Sigmoid colon (tissue), 7 donors: ENCODE results near the gene ZDHHC11B. TPM values are rescaled to one million over a fixed set of nuclear protein-coding genes. Genes with fewer than 3 reads are reported as not detected.
"Not testable (repeated sequence)": the region's sequence is repeated elsewhere in the genome, so short reads cannot be mapped to it uniquely, and the experiment has no call there.

Experiments used
- DNase-seq: peaks from one replicate; pipeline ENCODE4 v3.0.0-alpha.2; 2019
- H3K27ac ChIP-seq, 4 donors: fragments of 200-600 bp; sonication (generic); one replicate each; pipeline ENCODE4 v1.5.1; 2016 to 2019; ENCODE audit warnings: mild to moderate bottlenecking in 1 of 4
- H3K27me3 ChIP-seq, 3 donors: fragments of 200-600 bp; sonication (generic); one replicate each; pipeline ENCODE4 v1.5.1; 2019; ENCODE audit warnings: mild to moderate bottlenecking in 1 of 3
- H3K36me3 ChIP-seq, 4 donors: fragments of 200-600 bp; sonication (generic); one replicate each; pipeline ENCODE4 v1.5.1; 2016 to 2019
- H3K4me1 ChIP-seq, 4 donors: fragments of 200-600 bp; sonication (generic); one replicate each; pipeline ENCODE4 v1.5.1; 2017 to 2019
- H3K4me3 ChIP-seq, 4 donors: fragments of 200-600 bp; sonication (generic); one replicate each; pipeline ENCODE4 v1.5.1; 2017 to 2019; ENCODE audit warnings: mild to moderate bottlenecking in 2 of 4, moderate library complexity in 1 of 4
- H3K9me3 ChIP-seq, 4 donors: fragments of 200-600 bp in 3 of 4; sonication (generic) in 3 of 4; one replicate each; pipeline versions ENCODE4 v1.5.1 to v1.6.1; 2013 to 2019
- EP300 ChIP-seq, 4 donors: sonication (generic); formaldehyde crosslinking; IDR thresholded peaks; one replicate each; pipeline ENCODE4 v1.6.1; 2017; ENCODE audit warnings: antibody characterized with exemption in 4 of 4
- POLR2A ChIP-seq, 2 donors: fragments of 450-650 bp; IDR thresholded peaks; one replicate each; pipeline ENCODE4 v1.6.1; 2016; ENCODE audit warnings: antibody characterized with exemption in 2 of 2, mild to moderate bottlenecking in 2 of 2, moderate library complexity in 2 of 2
- POLR2AphosphoS5 ChIP-seq, 4 donors: sonication (generic); formaldehyde crosslinking; IDR thresholded peaks; one replicate each; pipeline ENCODE4 v1.6.1; 2017; ENCODE audit warnings: antibody characterized with exemption in 4 of 4
- WGBS, 2 donors: extraction: QIAGEN DNeasy Blood & Tissue Kit; methylation state at CpG; one replicate each; pipeline ENCODE4 v1.1.7; 2013; 5-methylcytosine and 5-hydroxymethylcytosine counted together
- intact Hi-C: fragments of 100-400 bp; cut with DNase I; formaldehyde crosslinking; loops from one replicate; pipeline ENCODE4 v1.15.1; 2023
- polyA plus RNA-seq, 3 donors: library from polyadenylated mRNA; stranded (reverse); fragments of 200-250 nt; gene quantifications; one replicate each; pipeline ENCODE4 v1.2.3, GENCODE V29; 2013
- total RNA-seq, 4 donors: library from RNA; depleted of rRNA; stranded (reverse); fragments of >200 nt; gene quantifications; one replicate each; pipeline ENCODE4 v1.1.0, GENCODE V29; 2016
- TF ChIP-seq, protein P1 (sequence below), 4 experiments: fragments of 450-650 bp in 3 of 4; fragments of 200-600 bp in 1 of 4; IDR thresholded peaks; one replicate each; pipeline ENCODE4 v1.5.1; 2016 to 2019; ENCODE audit warnings: antibody characterized with exemption in 4 of 4, mild to moderate bottlenecking in 3 of 4, moderate library complexity in 2 of 4
- donor health status: healthy with polysubstance abuse.
- donor health status: Bipolar disorder and iron deficiency.
- donor health status: healthy.

The ZDHHC11B gene, protein sequence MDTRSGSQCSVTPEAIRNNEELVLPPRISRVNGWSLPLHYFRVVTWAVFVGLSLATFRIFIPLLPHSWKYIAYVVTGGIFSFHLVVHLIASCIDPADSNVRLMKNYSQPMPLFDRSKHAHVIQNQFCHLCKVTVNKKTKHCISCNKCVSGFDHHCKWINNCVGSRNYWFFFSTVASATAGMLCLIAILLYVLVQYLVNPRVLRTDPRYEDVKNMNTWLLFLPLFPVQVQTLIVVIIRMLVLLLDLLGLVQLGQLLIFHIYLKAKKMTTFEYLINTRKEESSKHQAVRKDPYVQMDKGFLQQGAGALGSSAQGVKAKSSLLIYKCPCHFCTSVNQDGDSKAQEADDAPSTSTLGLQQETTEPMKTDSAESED
- total RNA-seq: 10 to 100 TPM in 1 of 4 donors, 1 to 10 TPM in 2, under 1 TPM in 1; 0.71 to 12.7 (median 2.4) TPM
- 1 to 10 TPM in 1 of 3 donors, under 1 TPM in 1, not detected in 1; 0.46 to 2.0 TPM for polyA plus RNA-seq

DNA sequence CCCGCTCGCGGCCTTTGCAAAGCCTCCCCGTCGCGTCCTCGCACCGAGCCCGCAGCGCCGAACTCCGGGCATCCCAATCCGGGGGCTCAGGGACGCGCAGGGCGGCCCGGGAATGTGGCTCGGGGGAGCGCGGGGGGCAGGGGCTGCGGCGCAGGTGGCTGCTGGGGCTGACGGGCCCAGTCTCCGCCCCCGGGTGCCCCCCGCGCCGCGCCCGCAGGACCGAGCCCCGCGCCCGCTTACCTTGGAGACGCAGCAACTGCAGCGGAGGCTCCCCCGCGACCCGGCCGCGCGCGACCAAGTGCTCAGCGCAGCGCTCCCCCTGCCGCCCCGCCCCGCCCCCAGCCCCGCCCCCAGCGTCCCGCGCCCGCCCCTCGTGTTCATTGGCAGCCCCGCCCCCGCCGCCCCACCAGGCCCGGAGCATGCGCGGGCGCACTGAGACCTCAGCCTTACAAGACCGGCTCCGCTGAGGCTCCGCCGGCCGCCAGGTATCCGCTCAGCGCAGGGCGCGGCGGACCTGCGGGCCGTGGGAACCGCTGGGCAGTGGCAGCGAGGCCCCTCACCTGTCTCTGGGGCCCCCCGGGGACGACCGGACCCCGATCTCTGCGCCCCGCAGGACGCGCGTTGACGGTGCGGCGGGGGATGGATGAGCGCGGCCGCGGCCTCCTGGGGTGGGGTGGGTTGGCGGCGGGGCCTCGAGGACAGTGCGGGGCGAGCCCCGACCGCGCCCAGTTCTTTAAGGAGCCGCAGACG, at the start of gene ZDHHC11B:
Gene ZDHHC11B (minus strand): TSS at position 302 of the 750 bp plus-strand sequence. CDS start 17,810 bp downstream, outside the sequence.
- Histone ChIP-seq H3K4me1 (peaks cover 0 to 26% (median 14%) of the 10 kb centered on the region in 4 donors), H3K4me3 (peak within 1 kb of the TSS; percentile 44 to 75 (median 62)), H3K27ac (peak within 1 kb of the TSS; percentile 65 to 80 (median 72))
- not testable (repeated sequence) for H3K27me3 ChIP-seq, H3K9me3 ChIP-seq, H3K36me3 ChIP-seq
- peak in 3 of 4 donors; percentile 20 to 88 (median 27) for TF ChIP-seq POLR2AphosphoS5 (IDR thresholded peaks at IDR 0.05)
- peak; percentile 97 for DNase-seq
- 0% methylated on average over 51 to 101 of the region's 101 CpGs for WGBS, 2 donors
- intact Hi-C loops: loop anchor here (2.0 to 5.0 kb wide), 2 partner anchors 108 to 112 kb away; partner anchors contain the start of genes BRD9 and TRIP13

DNA sequence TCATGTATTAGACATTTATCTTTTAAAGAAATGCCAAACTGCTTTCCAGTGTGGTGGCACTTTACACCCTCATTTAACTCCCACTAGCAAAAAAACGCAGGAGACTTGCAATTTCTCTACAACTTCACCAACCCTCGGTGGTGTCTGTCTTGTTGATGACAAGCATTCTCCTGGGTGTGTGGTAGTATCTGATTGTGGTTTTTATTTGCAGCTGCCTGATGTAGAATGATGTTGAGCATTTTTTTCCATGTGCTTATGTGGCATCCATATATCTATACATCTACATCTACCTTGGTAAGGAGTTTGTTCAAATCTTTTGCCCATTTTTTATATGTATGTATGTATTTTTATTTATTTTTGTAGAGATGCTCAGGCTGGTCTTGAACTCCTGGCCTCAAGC, 49.5 kb upstream of the ZDHHC11B start:
- H3K36me3 ChIP-seq, H3K4me3 ChIP-seq, H3K9me3 ChIP-seq, H3K4me1 ChIP-seq, H3K27ac ChIP-seq, DNase-seq, intact Hi-C loops, H3K27me3 ChIP-seq: not testable (repeated sequence)
- 58 to 77% methylated on average over 2 of the region's 2 CpGs for WGBS, 2 donors

DNA sequence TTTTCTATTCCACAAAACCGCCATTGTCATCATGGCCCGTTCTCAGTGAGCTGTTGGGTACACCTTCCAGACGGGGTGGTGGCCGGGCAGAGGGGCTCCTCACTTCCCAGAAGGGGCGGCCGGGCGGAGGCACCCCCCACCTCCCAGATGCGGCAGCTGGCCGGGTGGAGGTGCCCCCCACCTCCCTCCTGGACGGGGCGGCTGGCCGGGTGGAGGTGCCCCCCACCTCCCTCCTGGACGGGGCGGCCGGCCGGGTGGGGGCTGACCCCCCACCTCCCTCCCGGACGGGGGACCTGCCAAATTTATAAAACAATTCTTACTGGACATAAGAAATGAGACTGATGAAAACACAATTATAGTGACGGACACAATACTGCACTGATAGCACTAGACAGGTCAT, 43.7 kb upstream of the ZDHHC11B start:
- H3K9me3 ChIP-seq, H3K4me3 ChIP-seq, H3K4me1 ChIP-seq, intact Hi-C loops, H3K27ac ChIP-seq, H3K27me3 ChIP-seq, H3K36me3 ChIP-seq, DNase-seq: not testable (repeated sequence)
- WGBS, 2 donors: 94 to 96% methylated on average over 17 to 18 of the region's 19 CpGs

DNA sequence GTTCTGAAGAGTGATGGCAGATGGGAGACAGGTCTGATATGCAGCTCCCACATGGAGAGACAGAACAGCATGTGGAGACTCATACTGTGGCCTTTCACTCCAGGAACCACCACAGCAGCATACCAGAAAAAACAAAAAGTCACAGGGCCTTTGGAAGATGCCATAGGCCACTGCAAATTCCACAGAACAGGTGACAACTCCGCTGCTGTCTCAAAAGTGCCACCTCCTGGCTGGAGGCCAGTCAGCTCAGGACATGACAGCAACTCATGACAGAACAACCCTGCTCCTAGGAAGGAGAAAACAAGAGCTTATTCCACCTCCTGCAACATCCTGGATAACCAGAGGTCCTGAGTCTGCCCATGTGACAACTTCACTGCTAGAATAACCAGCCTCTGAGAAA, 41.0 kb upstream of the ZDHHC11B start:
- DNase-seq, H3K9me3 ChIP-seq, H3K4me3 ChIP-seq, H3K36me3 ChIP-seq, H3K27me3 ChIP-seq, intact Hi-C loops, H3K27ac ChIP-seq, H3K4me1 ChIP-seq: not testable (repeated sequence)
- WGBS, 2 donors: 0 to 62% methylated on average over 1 of the region's 1 CpG

DNA sequence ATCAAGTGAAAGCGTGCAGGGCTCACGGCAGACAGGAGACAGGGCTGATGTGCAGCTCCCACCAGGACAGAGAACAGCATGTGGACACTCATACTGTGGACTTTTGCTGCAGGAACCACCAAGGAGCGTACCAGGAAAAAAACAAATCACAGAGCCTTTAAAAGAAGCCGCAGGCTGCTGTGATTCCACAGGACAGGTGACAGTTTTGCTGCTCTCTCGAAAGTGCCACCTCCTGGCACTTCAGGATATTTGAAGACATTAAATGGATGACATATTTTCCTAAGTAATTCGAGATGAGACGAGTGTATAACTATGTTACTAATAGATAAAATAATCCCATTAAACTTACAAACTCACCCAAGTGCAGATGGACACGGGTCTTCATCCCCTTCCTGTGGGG, 37.0 kb upstream of the ZDHHC11B start:
- intact Hi-C loops: no loop called here
- Histone ChIP-seq H3K36me3 (no peaks in the 10 kb centered on the region), H3K27ac (no peak overlapping the region), H3K9me3 (no peaks in the 10 kb centered on the region), H3K27me3 (no peaks in the 10 kb centered on the region), H3K4me1 (no peaks in the 10 kb centered on the region), H3K4me3 (no peak overlapping the region)
- TF ChIP-seq, protein P1, sequence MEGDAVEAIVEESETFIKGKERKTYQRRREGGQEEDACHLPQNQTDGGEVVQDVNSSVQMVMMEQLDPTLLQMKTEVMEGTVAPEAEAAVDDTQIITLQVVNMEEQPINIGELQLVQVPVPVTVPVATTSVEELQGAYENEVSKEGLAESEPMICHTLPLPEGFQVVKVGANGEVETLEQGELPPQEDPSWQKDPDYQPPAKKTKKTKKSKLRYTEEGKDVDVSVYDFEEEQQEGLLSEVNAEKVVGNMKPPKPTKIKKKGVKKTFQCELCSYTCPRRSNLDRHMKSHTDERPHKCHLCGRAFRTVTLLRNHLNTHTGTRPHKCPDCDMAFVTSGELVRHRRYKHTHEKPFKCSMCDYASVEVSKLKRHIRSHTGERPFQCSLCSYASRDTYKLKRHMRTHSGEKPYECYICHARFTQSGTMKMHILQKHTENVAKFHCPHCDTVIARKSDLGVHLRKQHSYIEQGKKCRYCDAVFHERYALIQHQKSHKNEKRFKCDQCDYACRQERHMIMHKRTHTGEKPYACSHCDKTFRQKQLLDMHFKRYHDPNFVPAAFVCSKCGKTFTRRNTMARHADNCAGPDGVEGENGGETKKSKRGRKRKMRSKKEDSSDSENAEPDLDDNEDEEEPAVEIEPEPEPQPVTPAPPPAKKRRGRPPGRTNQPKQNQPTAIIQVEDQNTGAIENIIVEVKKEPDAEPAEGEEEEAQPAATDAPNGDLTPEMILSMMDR (IDR thresholded peaks at IDR 0.05): no peak
- no peak for TF ChIP-seq POLR2A (IDR thresholded peaks at IDR 0.05)
- no peak for TF ChIP-seq POLR2AphosphoS5 (IDR thresholded peaks at IDR 0.05)
- no peak for TF ChIP-seq EP300 (IDR thresholded peaks at IDR 0.05)
- WGBS, 2 donors: 78% methylated on average over 8 of the region's 8 CpGs; no CpG with 5 or more reads in 1 of the 2 donors
- no peak for DNase-seq

DNA sequence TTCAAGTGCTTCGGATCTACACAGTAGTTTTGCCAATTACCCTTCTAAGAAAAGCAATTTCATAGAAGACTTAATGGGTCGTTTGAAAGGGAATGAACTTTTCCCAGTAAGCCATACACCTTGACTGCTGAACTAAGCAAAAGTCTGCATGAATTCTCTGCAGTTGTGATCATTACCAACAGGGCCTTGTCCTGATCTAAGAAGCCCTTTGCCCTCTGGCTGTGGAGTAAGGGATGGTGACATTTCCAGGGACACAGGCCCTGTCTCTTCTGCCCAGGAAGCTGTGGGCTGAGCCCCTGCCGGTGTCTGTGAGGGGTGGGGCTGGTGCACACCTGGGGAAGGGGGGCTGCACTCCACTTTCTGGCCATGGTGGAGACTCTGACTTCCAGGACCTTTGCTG, 35.7 kb upstream of the ZDHHC11B start:
- Histone ChIP-seq H3K27ac (no peak overlapping the region), H3K36me3 (no peaks in the 10 kb centered on the region), H3K4me3 (no peak overlapping the region), H3K27me3 (no peaks in the 10 kb centered on the region), H3K4me1 (no peaks in the 10 kb centered on the region), H3K9me3 (no peaks in the 10 kb centered on the region)
- TF ChIP-seq, protein P1 (IDR thresholded peaks at IDR 0.05): no peak
- TF ChIP-seq EP300 (IDR thresholded peaks at IDR 0.05) (no peak), POLR2AphosphoS5 (IDR thresholded peaks at IDR 0.05) (no peak), POLR2A (IDR thresholded peaks at IDR 0.05) (no peak)
- WGBS, 2 donors: 68% methylated on average over 3 of the region's 3 CpGs; no CpG with 5 or more reads in 1 of the 2 donors
- no peak for DNase-seq
- intact Hi-C loops: no loop called here
